ENCODE data around the gene CNPY3.

DNA sequence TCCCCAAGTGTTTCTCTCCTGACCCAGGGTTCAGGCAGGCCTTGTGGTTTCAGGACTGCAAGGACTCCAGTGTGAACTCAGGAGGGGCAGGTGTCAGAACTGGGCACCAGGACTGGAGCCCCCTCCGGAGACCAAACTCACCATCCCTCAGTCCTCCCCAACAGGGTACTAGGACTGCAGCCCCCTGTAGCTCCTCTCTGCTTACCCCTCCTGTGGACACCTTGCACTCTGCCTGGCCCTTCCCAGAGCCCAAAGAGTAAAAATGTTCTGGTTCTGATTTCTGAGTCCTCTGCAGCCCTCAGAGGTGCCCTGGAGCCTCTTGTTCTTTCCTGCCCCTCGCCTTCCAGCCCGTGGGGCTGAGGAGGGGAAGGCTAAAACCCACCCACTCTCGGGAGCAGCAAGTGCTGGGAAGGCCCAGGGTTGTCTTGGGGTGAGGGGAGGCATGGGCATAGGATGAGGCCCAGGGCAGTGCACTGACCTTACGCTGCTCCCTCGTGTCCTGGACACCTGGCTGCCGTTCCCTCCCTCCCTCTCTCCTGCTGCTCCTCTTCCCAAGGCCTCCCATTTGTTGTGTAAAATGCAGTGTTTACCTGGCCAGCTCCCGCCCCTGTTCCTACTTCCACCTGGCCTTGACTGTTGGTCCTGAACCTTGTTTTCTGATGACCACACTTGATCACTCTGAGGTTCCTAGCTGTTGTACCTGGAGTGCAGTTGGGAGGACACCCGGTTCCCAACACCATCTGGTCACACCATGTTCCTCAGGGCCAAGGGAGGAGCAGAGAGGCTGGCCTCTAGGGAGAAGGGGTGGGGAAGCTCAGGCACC lies 9.9 kb downstream of the CNPY3 start:
- TF ChIP-seq POLR2A (IDR thresholded peaks at IDR 0.05) (no peak), CTCF (IDR thresholded peaks at IDR 0.05) (no peak), POLR2AphosphoS5 (IDR thresholded peaks at IDR 0.05) (no peak)

Measured in breast epithelium (tissue), 3 donors.